Measurements from ENCODE around the gene TRAPPC11. TPM values are rescaled to one million over a fixed set of nuclear protein-coding genes. Genes with fewer than 3 reads are reported as not detected.
"Not testable (repeated sequence)": the region's sequence is repeated elsewhere in the genome, so short reads cannot be mapped to it uniquely, and the experiment has no call there.

TRAPPC11 gene
- total RNA-seq, 1 donor from 2014 or later, result 26.3 TPM

DNA sequence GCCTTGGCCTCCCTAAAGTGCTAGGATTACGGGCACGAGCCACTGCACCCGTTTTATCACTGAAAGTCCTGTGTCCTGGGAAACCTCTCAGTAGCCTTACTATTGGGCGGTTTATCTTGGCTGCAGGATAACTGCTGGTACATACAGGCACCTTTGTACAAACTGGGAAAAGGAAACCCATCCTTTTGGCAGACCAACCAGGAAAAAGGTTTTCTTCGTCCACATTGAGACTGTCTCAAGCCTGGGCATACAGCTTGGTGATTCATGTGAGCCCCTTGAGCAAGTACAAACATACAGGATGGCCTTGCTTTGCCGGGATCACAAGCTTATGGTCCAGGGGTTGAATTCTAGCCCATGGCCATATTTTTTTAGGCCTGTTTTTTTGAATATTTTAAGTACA lies 32.9 kb upstream of the TRAPPC11 start:
- no peaks in the 10 kb centered on the region for H3K9me3 Mint-ChIP-seq (ENCODE audit: unreplicated experiment)
- Histone ChIP-seq H3K4me3 (ENCODE audit: insufficient read depth, low read depth, low read length) (no peak overlapping the region), H3K27me3 (ENCODE audit: insufficient read depth, low read length) (no peaks in the 10 kb centered on the region), H3K9ac (ENCODE audit: low read length) (no peak overlapping the region), H3K79me2 (ENCODE audit: insufficient read depth, low read length) (no peaks in the 10 kb centered on the region), H3K4me2 (ENCODE audit: low read length) (no peak overlapping the region), H3K27ac (ENCODE audit: low read depth, low read length) (no peak overlapping the region), H3K36me3 (ENCODE audit: insufficient read depth, low read length) (no peaks in the 10 kb centered on the region), H4K20me1 (ENCODE audit: insufficient read depth, low read length) (no peaks in the 10 kb centered on the region), H3K9me3 (ENCODE audit: insufficient read depth, low read depth, low read length) (no peaks in the 10 kb centered on the region), H3K4me1 (ENCODE audit: insufficient read depth, low read length) (no peaks in the 10 kb centered on the region), H2AFZ (ENCODE audit: low read depth, low read length) (no peak overlapping the region)
- H3K4me1 Mint-ChIP-seq (ENCODE audit: low read depth, unreplicated experiment), result no peaks in the 10 kb centered on the region
- H3K27ac Mint-ChIP-seq (ENCODE audit: unreplicated experiment), result no peak overlapping the region
- DNase-seq (ENCODE audit: low read depth) (no peak), FAIRE-seq (no peak)
- peaks cover 7% of the 10 kb centered on the region for H3K27me3 Mint-ChIP-seq (ENCODE audit: low read depth, unreplicated experiment)
- TF ChIP-seq EZH2 (IDR thresholded peaks at IDR 0.05; ENCODE audit: insufficient read depth, low read length) (no peak), CTCF (IDR thresholded peaks at IDR 0.05; ENCODE audit: insufficient read depth, low read depth, low read length) (no peak)
- no peak overlapping the region for H3K4me3 Mint-ChIP-seq (ENCODE audit: unreplicated experiment)
- no peaks in the 10 kb centered on the region for H3K36me3 Mint-ChIP-seq (ENCODE audit: low read depth, unreplicated experiment)

DNA sequence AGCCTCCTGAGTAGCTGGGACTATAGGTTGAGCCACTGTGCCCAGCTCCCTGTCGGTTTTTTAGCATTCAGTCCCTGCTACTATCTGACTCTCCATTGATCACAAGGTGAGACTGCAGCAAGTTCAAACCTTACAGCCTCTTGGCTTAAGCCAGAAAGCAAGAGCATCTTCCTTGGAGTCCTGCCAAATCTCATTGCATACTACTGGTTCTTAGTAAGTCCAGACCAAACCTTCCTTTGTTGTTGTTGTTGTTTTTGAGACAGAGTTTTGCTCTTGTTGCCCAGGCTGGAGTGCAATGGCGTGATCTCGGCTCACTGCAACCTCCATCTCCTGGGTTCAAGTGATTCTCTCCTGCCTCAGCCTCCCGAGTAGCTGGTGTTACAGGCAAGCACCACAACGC lies 31.8 kb upstream of the TRAPPC11 start:
- H4K20me1 ChIP-seq (ENCODE audit: insufficient read depth, low read length); H3K9me3 ChIP-seq (ENCODE audit: insufficient read depth, low read depth, low read length); H3K4me1 ChIP-seq (ENCODE audit: insufficient read depth, low read length); H3K27me3 ChIP-seq (ENCODE audit: insufficient read depth, low read length); H3K4me2 ChIP-seq (ENCODE audit: low read length); H3K9me3 Mint-ChIP-seq (ENCODE audit: unreplicated experiment); DNase-seq (ENCODE audit: low read depth); H3K4me3 ChIP-seq (ENCODE audit: insufficient read depth, low read depth, low read length); H3K4me1 Mint-ChIP-seq (ENCODE audit: low read depth, unreplicated experiment); H3K9ac ChIP-seq (ENCODE audit: low read length); H3K36me3 Mint-ChIP-seq (ENCODE audit: low read depth, unreplicated experiment); H3K79me2 ChIP-seq (ENCODE audit: insufficient read depth, low read length); H2AFZ ChIP-seq (ENCODE audit: low read depth, low read length); H3K27me3 Mint-ChIP-seq (ENCODE audit: low read depth, unreplicated experiment); H3K36me3 ChIP-seq (ENCODE audit: insufficient read depth, low read length); FAIRE-seq; H3K27ac Mint-ChIP-seq (ENCODE audit: unreplicated experiment); H3K4me3 Mint-ChIP-seq (ENCODE audit: unreplicated experiment); H3K27ac ChIP-seq (ENCODE audit: low read depth, low read length): not testable (repeated sequence)

DNA sequence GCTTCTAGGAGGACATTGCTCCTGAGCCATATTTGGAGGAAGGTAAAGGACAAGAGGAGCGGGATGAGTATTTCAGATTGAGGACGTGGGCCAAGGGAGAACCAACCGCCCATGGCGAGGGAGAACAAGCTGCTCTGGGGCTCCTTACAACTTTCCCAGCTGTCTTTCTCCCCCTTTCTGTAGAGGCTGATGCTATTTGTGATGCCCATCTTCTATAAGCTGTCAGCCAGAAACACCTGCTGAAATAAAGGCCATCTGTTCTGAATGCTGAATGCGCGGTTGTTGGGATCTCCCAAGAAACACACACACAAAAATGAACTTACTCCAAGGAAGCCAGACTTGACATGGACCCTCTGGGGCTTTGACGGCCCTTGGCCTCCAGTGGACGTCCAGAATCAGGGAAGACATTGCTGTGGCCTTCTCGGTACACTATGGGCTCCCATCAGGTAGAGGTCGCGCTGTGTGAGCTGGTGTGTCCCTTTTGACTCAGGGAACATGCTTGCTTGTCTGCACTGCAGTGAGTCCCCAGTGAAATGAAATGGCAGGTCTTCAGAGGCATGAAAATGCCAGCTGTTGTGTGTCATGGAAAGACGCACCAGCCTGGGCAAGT lies 31.0 kb upstream of the TRAPPC11 start:
- Histone ChIP-seq H3K27me3 (ENCODE audit: insufficient read depth, low read length) (no peaks in the 10 kb centered on the region), H3K27ac (ENCODE audit: low read depth, low read length) (no peak overlapping the region), H2AFZ (ENCODE audit: low read depth, low read length) (no peak overlapping the region), H3K4me2 (ENCODE audit: low read length) (no peak overlapping the region), H4K20me1 (ENCODE audit: insufficient read depth, low read length) (no peaks in the 10 kb centered on the region), H3K36me3 (ENCODE audit: insufficient read depth, low read length) (no peaks in the 10 kb centered on the region), H3K79me2 (ENCODE audit: insufficient read depth, low read length) (no peaks in the 10 kb centered on the region), H3K4me1 (ENCODE audit: insufficient read depth, low read length) (no peaks in the 10 kb centered on the region), H3K9me3 (ENCODE audit: insufficient read depth, low read depth, low read length) (no peaks in the 10 kb centered on the region), H3K4me3 (ENCODE audit: insufficient read depth, low read depth, low read length) (no peak overlapping the region), H3K9ac (ENCODE audit: low read length) (no peak overlapping the region)
- Mint-ChIP-seq H3K27me3 (ENCODE audit: low read depth, unreplicated experiment) (peaks cover 7% of the 10 kb centered on the region), H3K4me3 (ENCODE audit: unreplicated experiment) (no peak overlapping the region), H3K27ac (ENCODE audit: unreplicated experiment) (no peak overlapping the region), H3K9me3 (ENCODE audit: unreplicated experiment) (no peaks in the 10 kb centered on the region), H3K36me3 (ENCODE audit: low read depth, unreplicated experiment) (no peaks in the 10 kb centered on the region), H3K4me1 (ENCODE audit: low read depth, unreplicated experiment) (no peaks in the 10 kb centered on the region)
- TF ChIP-seq CTCF (IDR thresholded peaks at IDR 0.05; ENCODE audit: insufficient read depth, low read depth, low read length) (no peak), EZH2 (IDR thresholded peaks at IDR 0.05; ENCODE audit: insufficient read depth, low read length) (no peak)
- FAIRE-seq (no peak), DNase-seq (ENCODE audit: low read depth) (no peak)
